ENCODE measurements around the gene PBRM1. TPM values are rescaled to one million over a fixed set of nuclear protein-coding genes. Genes with fewer than 3 reads are reported as not detected.
A peak's percentile ranks its signal among the peaks of the same experiment; 100 is the strongest.

PBRM1 gene
- total RNA-seq, 1 donor from 2014 or later, result 181 TPM

- FAIRE-seq, result no peak
- DNase-seq (ENCODE audit: low spot score in 2 of 2), result no peak
These were observed 167.7 kb downstream of the PBRM1 start for GRCh38 chr3:52517796-52518722.

DNA sequence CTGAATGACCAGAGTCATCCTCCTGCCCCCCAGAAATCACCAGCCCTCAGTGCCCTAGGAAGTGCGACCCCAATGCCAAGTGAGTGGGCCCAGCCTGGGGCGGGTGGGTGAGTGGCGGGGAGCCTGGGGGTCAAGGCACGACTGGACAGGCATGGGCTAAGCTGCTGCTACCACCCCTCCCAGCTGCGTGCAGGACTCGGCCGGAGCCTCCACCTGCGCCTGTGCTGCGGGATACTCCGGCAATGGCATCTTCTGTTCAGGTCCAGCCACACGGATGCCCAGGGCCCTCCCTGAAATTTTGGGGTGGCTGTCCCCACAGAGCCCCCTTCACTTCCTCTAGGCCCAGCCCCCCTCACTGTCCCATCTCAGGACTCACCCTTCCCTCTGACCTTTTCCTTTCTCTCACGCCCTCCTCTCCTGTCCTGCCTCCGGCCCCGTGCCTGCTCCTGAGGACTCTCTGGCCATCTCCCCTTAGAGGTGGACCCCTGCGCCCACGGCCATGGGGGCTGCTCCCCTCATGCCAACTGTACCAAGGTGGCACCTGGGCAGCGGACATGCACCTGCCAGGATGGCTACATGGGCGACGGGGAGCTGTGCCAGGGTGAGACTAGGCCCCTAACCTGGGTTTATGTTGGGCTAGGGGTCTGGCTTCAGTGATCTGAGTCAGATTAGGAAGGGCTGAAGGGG, 169.1 kb downstream of the PBRM1 start:
- DNase-seq (ENCODE audit: low spot score in 2 of 2), result no peak
- no peak for FAIRE-seq

GRCh38 chr3:52515192-52515591, 170.5 kb downstream of the PBRM1 start:
- DNase-seq (ENCODE audit: low spot score in 2 of 2) (no peak), FAIRE-seq (no peak)

DNA sequence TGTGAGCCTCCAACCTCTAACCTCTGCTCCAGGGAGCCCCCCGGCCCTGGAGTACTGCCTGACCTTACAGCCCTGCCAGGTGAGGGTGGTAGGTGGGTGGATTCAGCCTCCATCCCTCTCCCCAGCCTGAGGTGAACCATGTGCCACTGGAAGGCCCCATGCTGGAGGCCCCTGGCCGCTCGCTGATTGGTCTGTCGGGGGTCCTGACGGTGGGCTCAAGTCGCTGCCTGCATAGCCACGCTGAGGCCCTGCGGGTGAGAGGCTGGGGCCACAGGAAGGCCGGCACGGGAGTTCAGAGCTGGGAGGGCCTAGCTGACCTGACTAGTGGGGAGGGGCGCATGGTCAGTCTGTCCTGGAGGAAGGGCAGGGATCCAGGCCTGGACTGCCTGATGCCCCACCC, 171.1 kb downstream of the PBRM1 start:
- FAIRE-seq (no peak), DNase-seq (ENCODE audit: low spot score in 2 of 2) (no peak)

GRCh38 chr3:52513281-52513680, 172.4 kb downstream of the PBRM1 start:
- FAIRE-seq, result no peak
- no peak for DNase-seq (ENCODE audit: low spot score in 2 of 2)

GRCh38 chr3:52512727-52513126, 173.0 kb downstream of the PBRM1 start:
- no peak for FAIRE-seq
- DNase-seq (ENCODE audit: low spot score in 2 of 2), result no peak

DNA sequence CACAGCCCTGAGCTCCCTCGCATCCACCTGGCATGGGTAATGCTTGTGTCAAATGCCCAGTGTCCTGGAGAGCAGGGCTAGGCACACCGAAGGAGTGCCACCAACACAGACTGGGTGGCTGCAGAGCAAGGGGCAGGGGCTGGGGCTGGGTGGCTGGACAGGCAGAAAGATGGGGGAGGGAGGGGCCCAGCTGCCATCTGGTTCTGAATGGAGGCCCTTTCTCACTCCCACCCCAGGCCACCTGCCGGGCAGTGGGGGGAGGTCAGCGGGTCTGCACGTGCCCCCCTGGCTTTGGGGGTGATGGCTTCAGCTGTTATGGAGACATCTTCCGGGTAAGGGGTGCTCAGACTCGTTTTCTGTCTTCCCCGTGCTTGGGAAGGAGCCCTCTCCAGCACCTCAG, 173.6 kb downstream of the PBRM1 start:
- no peak for DNase-seq (ENCODE audit: low spot score in 2 of 2)
- FAIRE-seq, result no peak

DNA sequence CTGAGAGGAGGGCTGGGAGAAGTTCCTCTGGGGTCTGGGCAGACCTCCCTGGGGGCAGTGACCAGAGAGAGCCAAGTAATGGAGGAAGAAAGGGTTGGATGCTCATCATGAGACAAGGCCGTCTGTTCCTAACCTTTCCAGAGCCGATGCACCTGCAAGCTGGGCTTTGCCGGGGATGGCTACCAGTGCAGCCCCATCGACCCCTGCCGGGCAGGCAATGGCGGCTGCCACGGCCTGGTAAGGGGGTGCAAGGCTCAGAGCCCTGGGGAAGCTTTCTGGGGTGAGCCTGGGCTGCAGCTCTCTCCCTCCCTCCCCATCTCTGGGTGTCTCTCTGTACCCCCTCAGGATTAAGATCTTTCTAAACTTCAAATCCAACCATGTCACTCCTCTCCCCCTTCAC, 174.2 kb downstream of the PBRM1 start:
- FAIRE-seq (no peak), DNase-seq (ENCODE audit: low spot score in 2 of 2) (no peak)

- DNase-seq (ENCODE audit: low spot score in 2 of 2) (no peak), FAIRE-seq (no peak)
These were observed 175.9 kb downstream of the PBRM1 start for GRCh38 chr3:52509753-52510328.

DNA sequence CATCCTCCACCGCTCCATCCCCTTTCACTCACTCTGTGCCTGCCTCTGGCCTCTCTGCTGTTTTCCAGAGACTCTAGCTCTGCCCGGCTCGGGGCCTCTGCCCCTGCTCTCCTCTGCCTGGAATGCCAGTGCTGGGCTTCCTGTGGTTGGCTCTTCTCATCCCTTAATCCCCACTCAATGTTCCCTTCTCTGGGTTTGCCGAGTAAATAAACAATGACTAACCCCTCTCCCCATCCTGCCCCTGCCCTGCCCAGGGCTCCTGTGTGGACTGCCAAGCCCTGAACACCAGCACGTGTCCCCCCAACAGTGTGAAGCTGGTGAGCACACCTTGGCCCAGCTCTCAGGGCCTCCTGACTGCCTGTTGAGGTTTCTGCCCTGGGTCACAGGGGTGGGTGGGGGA, 178.4 kb downstream of the PBRM1 start:
- FAIRE-seq (no peak), DNase-seq (ENCODE audit: low spot score in 2 of 2) (no peak)

GRCh38 chr3:52506266-52506966, 179.3 kb downstream of the PBRM1 start:
- FAIRE-seq, result no peak
- no peak for DNase-seq (ENCODE audit: low spot score in 2 of 2)

DNA sequence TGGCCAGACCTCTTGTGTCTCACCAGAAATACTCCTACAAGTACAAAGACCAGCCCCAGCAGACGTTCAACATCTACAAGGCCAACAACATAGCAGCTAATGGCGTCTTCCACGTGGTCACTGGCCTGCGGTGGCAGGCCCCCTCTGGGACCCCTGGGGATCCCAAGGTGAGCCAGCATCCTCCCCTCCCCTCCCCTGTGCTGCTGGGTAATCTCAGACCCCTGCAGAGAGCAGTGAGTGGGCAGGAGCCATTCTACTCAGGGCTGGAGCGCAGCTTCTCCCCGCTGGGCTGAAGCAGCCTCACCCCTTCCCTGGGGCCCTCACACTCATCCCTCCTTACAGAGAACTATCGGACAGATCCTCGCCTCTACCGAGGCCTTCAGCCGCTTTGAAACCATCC, 180.7 kb downstream of the PBRM1 start:
- FAIRE-seq (no peak), DNase-seq (ENCODE audit: low spot score in 2 of 2) (no peak)

DNA sequence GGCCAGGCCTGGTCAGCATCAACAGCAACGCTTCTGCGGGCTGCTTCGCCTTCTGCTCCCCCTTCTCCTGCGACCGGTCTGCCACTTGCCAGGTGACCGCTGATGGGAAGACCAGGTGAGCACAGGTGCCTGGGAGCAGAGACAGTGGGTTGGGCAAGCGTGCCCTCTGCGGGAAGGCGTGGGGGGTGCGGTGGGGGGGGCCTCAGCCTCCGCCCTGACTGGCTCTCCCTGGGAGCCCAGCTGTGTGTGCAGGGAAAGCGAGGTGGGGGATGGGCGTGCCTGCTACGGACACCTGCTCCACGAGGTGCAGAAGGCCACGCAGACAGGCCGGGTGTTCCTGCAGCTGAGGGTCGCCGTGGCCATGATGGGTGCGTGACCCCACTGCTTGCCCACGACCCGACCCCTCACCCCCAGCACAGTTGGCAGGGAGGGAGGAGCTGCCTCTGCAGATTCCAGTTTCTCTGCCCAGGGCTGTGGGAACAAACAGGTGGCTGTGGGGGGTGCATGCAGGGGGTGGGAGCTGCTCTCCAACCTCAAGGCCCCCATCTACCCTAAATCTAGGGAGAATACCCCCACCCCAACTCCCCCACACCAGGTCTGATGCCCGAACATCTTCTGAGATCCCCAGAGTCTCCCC, 181.8 kb downstream of the PBRM1 start:
- DNase-seq (ENCODE audit: low spot score in 2 of 2) (no peak), FAIRE-seq (no peak)

DNA sequence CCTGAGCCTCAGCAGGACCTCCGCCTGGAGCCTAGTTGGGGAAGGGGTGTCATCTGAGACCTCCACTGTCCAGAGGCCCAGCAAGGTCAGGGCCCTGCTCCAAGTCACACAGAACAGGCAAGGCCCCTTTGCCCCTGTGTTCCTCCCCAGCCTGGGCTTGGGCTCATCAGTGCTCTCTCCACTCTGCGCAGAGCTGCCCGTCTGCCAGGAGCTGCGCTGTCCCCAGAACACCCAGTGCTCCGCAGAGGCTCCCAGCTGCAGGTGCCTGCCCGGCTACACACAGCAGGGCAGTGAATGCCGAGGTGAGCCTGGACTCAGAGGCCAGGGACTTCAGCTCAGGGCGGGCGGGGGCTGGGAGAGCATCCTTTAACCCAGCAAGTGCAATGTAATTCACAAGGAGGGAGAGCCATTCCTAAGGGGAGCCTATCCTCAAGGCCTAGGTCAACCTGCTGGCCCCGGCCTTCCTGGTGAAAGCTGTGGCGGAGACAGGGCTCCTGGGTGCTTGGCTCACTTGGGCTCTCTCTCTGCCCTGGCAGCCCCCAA, 182.8 kb downstream of the PBRM1 start:
- DNase-seq (ENCODE audit: low spot score in 2 of 2) (no peak), FAIRE-seq (no peak)

DNA sequence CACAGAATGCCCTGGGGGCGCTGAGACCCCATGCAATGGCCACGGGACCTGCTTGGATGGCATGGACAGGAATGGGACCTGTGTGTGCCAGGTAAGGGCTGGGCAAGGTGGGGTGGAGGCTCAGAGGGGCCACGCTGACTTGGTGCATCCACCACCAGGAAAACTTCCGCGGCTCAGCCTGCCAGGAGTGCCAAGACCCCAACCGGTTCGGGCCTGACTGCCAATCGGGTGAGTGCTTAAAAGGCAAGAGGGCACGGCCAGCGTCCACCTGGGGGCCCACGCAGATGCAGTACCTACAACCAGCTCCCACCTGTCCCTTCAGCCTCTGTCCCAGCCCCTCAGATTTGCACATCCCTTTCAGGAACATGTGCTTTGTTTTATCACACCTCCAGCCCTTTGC, 183.7 kb downstream of the PBRM1 start:
- no peak for FAIRE-seq
- no peak for DNase-seq (ENCODE audit: low spot score in 2 of 2)

- DNase-seq (ENCODE audit: low spot score in 2 of 2) (no peak), FAIRE-seq (no peak)
These were observed 184.7 kb downstream of the PBRM1 start for GRCh38 chr3:52501046-52501445.

- peak in 1 of 2 donors; percentile 58 for DNase-seq (ENCODE audit: low spot score in 2 of 2)
- FAIRE-seq, result no peak
These were observed 187.3 kb downstream of the PBRM1 start for GRCh38 chr3:52498137-52499054.

DNA sequence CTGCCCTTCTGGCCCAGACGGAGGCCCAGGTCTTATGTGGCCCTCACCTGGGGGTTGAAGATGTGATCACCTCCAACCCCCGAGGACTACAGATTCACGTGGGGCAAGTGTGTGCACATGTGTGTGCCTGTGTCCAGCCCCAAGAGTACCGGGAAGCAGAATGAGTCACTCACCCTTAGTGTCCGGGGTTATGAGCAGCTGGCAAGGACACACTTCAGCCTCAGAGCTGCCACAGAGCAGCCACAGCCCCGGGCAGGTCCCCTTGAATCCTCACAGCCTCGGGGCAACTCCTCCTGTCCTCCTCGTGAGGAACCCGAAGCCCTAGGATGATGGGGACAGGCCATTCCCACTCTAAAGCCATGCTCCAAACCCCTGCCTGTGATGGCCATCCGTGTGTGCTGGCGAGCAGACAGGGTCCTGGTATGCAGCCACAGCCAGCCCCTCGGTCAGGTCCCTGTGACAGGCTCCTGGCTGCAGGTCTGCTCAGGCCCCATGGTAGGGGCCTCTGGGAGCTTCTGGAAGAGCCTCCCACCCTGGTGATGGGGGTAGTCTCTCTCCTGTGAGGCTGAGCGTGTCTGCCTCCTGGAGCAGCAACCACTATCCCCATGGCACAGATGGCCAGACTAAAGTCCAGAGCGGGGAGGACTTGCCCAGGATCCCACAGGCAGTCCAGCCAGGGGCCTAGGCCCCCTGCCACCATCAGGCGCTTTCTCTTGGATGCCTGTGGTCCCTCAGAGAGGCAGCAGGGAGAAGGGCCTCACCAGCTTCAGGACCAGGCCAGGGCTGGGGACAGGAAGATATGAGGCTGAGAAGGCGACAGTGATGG, 189.7 kb downstream of the PBRM1 start:
- DNase-seq (ENCODE audit: low spot score in 2 of 2), result no peak
- no peak for FAIRE-seq

All from frontal cortex (tissue), 4 donors.